Measurements from ENCODE around the gene EEF1AKMT4.
A peak's percentile ranks its signal among the peaks of the same experiment; 100 is the strongest.

Gene EEF1AKMT4

DNA sequence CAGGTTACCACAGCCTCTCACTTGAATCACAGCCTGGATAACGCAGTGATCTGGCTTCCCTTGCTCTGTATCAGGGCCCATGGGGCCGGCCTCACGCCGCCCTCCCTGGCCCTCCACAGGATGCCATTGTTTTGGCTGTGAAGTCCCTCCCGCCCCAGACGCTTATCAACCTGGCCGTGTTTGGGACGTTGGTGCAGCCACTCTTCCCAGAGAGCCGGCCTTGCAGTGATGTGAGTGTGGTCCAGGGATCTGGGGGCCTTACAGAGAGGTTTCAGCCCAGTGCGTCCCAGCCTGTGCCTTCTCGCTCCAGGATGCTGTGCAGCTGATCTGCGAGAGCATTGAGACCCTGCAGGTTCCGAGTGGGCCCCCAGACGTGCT, 13.4 kb upstream of the EEF1AKMT4 start:
- DNase-seq, result no peak

DNA sequence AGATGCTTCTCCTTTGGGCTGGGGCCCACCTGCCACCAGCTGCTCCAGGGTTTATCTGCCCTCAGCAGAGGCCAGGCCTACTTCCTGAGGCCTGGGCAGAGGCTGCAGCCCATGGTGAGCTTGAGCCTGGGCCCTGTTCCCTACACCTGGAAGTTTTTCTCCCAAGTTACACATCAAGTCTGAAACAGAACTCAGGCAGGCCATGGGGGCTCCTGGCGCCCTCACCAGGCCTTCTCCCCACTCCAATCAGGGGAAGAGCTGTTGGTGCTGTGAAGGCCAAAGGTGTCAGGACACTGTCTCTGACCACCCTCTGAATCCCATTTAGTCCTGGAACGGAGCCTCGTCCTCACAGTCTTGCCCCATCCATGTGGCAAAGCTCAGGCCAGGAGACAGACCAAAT, 12.8 kb upstream of the EEF1AKMT4 start:
- no peak for DNase-seq

DNA sequence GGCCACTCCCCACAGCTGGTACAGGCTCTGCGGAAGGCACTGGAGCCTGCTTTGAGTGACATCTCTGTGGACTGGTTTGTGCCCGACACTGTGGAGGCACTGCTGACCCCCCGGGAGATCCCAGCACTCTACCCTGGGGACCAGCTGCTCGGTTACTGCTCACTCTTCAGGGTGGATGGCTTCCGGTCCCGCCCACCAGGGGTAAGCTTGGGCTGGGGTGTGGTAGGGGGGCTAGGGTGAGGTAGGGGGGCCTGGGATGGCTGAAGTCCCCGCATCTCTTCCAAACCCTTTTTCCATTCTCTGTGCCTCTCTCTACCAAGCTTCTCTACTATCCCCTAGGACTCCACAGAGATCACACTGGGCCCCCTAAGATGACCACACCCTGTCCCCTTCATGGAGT, 12.3 kb upstream of the EEF1AKMT4 start:
- DNase-seq, result no peak

DNA sequence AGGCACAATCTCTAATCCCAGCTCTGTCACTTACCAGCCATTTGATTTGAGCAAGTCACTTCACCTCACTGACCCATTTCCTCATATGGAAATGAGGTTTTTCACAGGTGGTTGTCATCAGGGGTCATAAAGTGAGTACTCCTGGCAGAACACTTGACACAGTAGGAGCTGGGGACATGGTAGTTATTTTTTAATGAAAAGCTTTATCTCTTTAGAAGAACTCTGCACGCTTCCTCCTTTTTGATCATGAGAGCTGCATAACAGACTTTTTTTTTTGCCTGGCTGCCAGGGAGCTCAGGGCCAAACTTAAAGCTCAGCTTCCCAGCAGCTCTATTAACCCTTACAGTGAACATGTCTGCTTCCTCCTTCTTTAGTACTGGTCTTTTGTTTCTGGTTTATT, 11.7 kb upstream of the EEF1AKMT4 start:
- no peak for DNase-seq

DNA sequence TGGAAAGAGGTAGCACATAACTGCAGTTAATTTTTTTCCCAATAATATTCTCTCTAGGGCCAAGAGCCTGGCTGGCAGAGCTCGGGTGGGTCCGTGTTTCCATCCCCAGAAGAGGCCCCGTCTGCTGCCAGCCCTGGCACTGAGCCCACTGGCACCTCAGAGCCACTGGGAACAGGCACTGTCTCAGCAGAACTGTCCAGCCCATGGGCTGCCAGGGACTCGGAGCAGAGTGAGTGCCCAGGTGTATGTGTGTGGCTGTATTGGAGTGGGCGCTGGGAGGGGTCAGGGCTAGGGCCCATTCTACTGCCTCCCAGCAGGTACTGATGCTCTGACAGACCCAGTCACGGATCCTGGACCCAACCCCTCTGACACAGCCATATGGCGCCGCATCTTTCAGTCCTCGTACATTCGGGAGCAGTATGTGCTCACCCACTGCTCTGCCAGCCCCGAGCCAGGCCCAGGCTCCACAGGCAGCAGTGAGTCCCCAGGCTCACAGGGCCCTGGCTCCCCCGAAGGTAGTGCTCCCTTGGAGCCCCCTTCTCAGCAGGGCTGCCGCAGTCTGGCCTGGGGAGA, 11.1 kb upstream of the EEF1AKMT4 start:
- no peak for DNase-seq

DNA sequence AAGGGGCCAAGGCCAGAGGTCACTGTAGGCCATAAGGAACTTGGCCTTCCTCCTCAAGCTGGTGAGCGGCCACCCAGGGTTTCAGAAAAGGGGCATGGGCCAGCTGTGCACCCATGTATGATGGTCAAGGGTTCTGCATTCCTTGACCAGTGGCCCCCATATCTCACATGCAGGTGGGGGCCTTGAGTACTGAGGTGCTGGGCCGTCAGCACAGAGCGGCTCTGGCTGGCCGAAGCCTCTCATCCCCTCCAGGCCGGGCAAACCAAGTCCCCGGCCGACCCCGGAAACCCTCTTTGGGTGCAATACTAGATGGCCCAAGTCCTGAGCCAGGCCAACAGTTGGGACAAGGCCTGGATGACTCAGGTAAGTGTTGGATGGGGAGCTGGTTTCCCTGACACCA, 10.3 kb upstream of the EEF1AKMT4 start:
- DNase-seq, result no peak

DNA sequence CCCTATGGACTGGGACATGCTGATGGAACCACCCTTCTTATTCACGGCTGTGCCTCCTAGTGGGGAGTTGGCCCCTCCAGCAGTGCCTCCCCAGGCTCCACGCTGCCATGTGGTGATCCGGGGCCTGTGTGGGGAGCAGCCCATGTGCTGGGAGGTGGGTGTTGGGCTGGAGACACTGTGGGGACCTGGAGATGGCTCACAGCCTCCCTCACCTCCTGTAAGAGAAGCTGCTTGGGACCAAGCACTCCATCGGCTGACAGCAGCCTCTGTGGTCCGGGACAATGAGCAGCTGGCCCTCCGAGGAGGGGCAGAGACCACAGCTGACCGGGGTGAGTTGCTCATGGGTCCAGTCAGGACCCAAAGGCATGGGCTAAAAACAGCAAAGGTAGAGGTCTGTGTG, 9.8 kb upstream of the EEF1AKMT4 start:
- DNase-seq, result no peak

DNA sequence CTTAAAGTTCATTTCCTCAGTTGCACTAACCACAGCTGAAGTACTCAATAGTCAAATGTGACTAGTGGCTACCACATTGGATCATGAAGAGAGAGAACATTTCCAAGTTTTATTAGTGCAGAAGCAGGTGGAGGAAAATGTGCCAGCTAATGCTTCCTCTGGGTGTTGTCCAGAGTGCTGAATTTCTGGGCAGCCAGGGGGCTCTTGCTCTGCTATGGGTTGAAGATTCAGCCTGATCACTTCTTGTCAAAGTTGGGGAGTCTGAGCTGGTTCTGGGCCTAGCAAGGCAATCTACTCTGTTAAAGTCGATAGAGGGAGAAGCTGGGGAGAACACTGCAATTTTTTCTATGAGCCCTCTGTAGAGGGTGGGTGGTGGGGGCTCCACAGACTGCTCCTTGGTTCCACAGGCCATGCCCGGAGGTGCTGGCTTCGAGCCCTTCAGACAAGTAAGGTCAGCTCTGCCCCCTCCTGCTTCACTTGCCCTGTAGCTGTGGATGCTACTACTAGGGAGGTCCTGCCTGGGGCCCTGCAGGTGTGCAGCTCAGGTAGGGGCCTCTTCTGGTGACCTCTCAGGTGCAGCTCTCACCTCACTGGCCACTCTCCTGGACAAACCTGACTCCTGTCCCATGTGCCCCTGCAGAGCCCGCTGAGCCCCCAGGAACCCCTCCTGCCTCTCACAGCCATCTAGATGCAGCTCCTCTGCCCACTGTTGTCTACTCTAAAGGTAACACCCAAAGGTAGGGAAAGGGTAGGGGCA, 8.9 kb upstream of the EEF1AKMT4 start:
- no peak for DNase-seq

DNA sequence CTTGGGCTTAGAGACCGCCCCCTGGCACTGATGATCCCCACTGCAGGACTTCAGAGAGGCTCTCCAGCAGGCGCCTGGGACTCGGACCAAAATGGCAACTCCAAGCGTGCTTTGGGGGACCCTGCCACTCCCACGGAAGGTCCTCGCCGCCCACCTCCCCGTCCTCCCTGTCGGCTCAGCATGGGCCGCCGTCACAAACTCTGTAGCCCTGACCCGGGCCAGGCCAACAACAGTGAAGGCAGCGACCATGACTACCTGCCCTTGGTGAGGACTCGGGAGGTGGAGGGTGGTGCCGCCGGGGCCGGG, 8.4 kb upstream of the EEF1AKMT4 start:
- DNase-seq, result no peak

DNA sequence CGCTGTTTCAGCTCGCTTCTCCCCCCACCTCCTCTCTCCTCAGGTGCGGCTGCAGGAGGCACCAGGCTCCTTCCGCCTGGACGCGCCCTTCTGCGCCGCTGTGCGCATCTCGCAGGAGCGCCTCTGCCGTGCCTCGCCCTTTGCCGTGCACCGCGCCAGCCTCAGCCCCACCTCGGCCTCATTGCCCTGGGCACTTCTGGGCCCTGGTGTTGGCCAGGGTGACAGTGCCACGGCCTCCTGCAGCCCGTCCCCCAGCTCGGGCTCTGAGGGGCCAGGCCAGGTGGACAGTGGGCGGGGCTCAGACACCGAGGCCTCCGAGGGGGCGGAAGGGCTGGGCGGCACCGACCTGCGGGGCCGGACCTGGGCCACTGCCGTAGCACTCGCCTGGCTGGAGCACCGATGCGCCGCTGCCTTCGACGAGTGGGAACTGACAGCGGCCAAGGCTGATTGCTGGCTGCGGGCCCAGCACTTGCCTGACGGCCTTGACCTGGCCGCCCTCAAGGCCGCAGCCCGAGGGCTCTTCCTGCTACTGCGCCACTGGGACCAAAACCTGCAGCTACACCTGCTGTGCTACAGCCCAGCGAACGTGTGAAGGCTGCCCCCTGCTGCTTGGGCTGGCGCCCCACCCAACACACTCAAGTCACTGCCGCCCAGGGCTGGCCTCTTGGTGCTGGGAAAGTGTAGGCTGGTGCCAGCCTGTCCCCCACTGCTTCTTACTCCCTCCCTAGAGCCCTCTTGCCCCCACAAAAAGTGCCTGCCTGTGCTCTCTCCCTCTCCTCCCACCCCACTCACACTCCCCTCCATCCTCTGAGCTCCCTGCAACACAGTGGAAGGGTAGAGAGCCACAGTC, 7.8 kb upstream of the EEF1AKMT4 start:
- no peak for DNase-seq

DNA sequence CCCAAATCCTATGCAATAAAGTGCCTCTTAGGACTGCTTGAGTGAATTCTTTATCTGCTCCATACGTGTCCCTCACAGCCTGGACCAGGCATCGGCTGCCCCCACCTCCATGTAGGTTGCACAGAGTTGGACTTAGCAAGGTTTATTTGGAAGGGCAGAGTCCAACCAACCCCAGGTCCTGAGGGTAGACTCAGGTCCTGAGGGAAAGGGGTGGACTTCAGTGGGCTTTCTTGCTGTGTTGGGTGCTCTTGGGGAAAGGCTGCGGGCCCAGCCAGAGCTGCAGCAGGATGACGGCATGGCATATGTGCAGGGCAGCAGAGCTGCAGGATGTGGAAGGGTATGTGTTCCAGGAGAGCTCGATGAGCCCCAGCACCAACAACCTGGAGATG, 7.2 kb upstream of the EEF1AKMT4 start:
- no peak for DNase-seq

DNA sequence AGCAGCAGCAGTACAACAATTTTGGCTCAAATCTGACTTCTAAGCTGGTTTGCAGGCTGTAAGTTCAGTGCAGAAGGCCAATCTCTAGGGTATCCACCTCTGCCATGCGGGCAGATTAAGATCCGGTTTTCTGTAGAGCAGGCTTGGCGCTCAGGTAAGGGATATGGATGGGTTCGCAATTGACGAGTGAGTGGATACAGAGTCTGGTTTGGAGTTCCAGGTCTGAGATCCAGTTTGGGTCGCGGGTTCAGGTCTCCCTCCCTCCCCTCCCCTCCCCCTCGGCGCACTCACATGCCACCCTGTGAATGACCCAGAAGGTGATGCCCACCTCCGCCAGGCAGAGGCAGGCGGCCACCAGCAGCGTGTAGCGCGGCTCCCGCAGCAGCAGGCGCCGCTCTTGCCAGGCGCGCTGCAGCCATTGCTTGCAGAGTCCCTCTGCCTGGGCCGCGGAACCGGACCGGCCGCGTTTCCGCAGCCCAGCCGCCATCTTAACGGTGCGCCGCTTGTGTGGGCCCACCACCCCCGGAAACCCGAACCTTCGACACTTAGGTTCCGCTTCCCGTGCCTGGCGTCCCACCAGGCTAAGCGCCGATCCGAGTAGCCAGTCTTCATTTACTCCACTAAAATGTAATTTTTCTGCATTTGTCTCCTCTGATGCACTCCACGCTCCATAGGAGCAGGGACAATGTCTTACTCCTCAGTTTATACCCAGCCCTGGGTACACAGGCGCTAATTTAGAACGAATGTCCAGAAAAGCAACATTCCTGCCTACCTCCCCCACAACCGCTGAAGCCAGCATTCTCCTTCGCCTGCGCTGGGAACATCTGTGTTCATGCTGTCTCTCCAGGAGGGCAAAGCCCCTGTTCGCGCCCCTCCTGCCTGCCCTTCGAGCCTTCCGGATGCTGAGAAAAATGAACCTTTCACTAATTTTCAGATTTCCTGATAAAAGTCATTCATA, 739 bp upstream of the EEF1AKMT4 start, which contains the start of gene ALG3:
TSS of gene ALG3 (minus strand) at position 509 of the 958 bp plus-strand sequence. CDS start at position 487, 22 bp downstream.
- DNase-seq, result peak; percentile 90

DNA sequence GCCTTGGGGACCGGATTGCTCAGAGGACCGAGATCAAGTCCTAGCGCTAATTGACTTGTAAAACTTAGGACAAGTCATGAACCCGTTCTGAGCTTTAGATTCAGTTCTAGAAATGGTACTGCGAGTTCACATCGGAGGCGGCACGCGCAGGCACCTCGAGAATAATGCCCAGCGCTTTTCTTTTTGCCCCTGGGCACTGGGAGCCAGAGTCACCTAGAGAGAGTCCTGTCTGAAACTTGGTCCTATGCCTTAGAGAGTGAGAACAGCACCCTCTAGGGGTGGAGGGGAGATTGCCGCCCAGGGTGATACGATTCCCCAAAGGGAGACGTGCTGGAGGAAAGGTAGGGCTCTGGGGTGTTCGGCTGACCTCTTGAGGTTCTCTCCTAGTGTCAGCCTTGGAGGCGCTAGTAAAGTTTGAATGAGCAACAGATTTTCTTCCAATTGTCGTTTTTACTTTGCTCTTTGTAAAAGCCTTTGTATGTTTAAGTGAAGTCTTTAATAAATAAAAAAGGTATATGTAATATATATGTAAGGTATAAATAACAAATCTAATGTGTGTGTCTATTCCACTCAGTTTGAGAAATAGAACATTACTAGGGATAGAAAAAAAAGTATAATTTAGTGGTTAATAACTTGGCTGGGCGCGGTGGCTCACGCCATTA, 826 bp downstream of the EEF1AKMT4 start:
- peak; percentile 89 for DNase-seq

DNA sequence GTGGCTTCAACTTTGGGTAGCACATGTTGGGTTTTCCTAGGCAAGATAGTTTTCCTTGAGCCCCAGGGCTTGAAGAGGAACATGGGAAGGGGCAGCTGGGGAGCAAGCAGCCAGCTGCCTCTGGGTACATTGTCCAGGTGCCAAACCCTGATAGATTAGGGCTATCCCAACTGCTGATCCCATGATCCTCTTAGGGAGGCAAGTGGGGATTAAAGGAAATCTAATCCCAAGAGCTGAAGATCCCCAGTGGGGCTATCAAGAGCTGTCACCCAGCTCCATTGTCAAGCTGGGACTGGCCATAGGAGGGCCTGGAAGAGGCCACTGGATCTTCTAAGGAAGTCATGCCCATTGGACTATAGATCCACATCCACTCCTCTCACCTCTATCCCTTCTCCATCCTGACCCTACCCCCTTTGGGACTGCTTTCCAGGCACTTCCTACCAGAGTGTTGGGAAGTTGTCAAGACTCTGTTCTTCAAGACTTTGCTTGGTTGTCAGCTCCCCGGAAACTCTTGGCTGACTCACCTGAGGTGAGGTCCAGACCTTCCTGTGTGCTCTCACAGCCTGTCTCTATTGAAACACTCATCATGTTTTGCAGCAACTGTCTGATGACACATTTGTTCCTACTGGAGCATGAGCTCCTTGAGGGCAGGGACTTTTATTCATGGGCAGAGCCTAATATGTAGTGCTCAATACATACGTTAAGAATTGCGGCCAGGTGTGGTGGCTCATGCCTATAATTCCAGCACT, 6.0 kb downstream of the EEF1AKMT4 start:
- DNase-seq, result peak; percentile 34

DNA sequence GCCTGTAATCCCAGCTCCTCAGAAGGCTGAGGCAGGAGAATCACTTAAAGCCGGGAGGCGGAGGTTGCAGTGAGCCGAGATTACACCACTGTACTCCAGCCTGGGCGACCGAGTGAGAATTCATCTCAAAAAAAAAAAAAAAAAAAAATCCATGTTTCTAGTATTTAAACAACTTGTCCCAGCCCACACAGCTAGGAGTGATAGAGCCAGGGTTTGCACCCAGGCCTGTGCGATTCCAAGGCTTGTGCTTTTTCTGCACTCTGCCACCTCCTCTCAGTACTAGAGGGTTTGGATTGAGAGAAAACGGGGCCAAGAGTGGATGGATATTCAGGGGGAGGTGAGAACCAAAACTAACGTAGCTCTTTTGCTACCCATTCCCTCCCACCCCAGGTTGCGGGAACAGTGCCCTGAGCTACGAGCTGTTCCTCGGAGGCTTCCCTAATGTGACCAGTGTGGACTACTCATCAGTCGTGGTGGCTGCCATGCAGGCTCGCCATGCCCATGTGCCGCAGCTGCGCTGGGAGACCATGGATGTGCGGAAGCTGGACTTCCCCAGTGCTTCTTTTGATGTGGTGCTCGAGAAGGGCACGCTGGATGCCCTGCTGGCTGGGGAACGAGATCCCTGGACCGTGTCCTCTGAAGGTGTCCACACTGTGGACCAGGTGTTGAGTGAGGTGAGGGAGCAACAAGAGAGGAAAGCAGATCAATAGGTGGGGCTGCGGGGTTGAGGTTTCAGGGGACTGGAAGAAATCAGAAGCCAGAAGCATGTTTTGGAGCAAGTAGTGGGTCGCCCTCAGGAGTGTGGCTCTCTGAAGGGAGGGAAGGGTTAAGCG, 7.8 kb downstream of the EEF1AKMT4 start:
- DNase-seq, result no peak

DNA sequence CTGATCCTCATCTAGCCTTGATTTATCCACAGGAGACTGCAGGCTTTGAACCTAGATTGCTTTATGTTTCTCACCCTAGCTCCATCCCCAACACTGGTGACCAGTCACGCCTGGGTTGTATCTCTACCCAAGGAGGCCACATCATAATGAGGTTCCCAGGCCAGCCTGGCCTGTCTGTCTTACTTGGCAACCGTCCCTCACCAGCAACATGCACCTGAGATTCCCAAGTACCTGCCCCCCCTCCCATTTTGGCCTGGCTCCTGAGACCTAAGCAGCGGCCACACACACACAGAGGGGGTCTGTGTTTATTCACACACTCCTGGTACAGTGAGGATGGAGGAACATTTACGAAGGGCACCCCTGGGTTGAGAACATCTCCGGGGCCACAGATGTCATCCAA, 9.5 kb downstream of the EEF1AKMT4 start:
- DNase-seq, result no peak

DNA sequence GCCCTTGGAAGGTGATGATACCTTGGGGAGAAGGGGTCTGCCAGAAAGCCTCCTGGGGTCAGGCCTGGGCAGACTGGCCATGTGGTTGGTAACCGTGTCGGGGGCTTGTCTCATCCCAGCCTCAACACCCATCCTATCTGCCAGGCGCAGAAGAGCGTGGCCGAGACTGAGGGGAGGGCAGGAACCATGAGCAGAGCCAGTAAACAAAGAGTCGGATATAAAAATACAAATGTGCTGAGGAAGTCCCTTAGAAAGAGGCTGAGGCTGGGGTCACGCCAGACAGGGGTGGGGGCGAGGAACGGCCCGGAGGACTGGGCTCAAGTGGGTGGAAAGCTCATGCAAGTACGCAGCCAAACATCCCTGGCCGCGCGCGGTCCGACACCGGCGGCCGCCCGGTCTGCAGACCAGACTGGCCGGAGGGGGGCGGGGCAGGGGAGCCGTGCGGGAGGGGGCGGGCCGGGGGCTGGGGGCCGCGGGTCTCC, 10.0 kb downstream of the EEF1AKMT4 start:
- DNase-seq, result no peak

DNA sequence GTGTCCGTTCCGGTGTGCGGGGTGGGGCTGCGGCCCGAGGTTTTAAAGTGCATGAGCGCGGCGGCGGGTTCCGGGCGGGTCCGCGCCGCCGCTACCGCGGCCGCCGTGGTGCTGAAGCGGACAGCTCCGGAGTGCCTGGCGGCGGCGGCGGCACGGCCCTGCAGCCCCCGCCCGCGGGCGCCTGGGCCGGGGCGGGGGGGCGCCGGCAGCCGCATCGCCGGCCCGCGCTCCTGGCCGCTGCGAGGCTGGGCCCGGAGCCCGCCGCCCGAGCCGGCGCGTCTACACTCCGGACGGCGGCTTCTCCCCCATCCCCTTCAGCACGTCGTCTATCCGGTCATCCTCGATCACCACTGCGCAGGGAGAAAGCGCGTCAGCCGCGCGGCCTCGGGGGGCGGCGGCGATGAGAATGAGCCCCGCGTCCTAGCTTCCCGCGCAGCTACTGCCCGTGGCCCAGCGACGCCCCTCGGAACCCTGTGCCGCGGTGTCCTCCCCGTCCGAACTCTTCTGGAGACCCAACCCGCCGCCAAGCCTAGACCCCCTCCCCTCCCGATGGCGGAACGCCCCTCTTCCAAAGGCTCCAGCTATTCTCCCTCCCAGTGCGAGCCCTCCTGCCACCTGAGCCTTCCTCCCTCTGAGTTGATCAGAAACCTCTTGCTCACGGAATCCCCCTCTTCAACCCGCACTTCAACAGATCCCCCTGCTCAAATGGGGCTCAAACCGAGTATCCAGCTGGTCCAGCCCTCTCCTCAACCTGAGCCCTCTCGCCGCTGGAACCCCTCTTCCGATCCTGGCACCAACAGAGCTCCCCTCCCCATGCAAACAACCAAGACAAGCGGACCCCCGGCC, 10.6 kb downstream of the EEF1AKMT4 start:
- DNase-seq, result peak; percentile 39

DNA sequence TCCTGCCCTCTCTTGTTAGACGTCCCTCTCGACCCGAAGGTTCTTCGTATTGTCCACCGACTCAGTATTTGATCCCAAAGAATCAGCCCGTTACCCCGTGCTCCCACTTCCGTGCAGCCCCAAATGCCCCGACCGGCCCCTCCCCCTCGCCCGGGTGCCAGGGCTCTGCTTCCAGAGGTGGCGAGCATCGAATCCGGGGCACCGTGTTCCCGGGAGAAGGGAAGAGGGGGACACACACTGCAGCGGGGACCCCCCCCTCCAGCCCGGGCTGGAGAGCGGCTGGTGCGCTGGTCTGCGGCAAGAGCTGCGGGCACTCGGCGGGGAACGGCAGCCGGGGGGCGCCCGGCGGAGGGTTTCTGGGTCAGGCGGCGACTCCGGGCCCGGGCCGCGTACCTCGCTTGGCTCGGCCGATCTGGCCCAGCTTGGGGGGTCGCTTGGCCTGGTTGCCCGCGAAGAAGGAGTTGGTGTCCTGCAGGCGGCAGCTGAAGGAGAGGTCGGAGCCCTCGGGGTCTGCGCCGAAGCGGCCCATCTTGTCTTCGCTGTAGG, 11.3 kb downstream of the EEF1AKMT4 start:
- DNase-seq, result peak; percentile 8
